B cell (primary cell): Measurements from ENCODE around the gene PPP2R2D. TPM values are rescaled to one million over a fixed set of nuclear protein-coding genes. Genes with fewer than 3 reads are reported as not detected.

ENCODE experiments used
- ATAC-seq: fragments of 200-7000 bp; cut with Tn5 transposase; one replicate; pipeline ENCODE4 v1.10.0; 2021; ENCODE audit warnings: low read depth, mild to moderate bottlenecking, moderate number of reproducible peaks, moderate library complexity
- CTCF ChIA-PET: fragments of 350-600 bp; sonication (Branson Sonifier 250); formaldehyde crosslinking; loops from one replicate; lab custom pipeline; 2021; ENCODE audit warnings: antibody characterized with exemption, inconsistent platforms; lab: Charles Lee
- POLR2A ChIA-PET: fragments of 350-600 bp; sonication (Branson Sonifier 250); formaldehyde crosslinking; loops from one replicate; lab custom pipeline; 2021; ENCODE audit warnings: antibody characterized with exemption; lab: Charles Lee
- DNase-seq: peaks from one replicate; pipeline ENCODE4 v3.0.0; 2013
- H2AFZ ChIP-seq: 2 replicates; pipeline ENCODE4 v1.6.1; 2012; ENCODE audit warnings: mild to moderate bottlenecking, low read depth, low read length; ENCODE audit not compliant: insufficient read depth, poor library complexity, severe bottlenecking
- H3K27ac ChIP-seq, 2 donors: 1 replicate in 1 of 2; 2 replicates in 1 of 2; pipeline ENCODE4 v1.5.1; 2012 to 2013; ENCODE audit warnings: low read length in 2 of 2, mild to moderate bottlenecking in 2 of 2, moderate library complexity in 1 of 2
- H3K27me3 ChIP-seq, 4 experiments: fragments of 200-600 bp in 1 of 4; sonication (generic) in 1 of 4; replicated peaks in 1 of 4; 1 replicate in 2 of 4; 2 replicates in 2 of 4; pipeline versions ENCODE4 v1.6.1 to v1.7.0; 2013 to 2016; ENCODE audit warnings: low read length in 3 of 4, mild to moderate bottlenecking in 2 of 4, mixed read lengths in 1 of 4, moderate library complexity in 1 of 4; ENCODE audit not compliant: insufficient read depth in 4 of 4, control insufficient read depth in 3 of 4; ENCODE audit errors: control extremely low read depth in 1 of 4
- H3K36me3 ChIP-seq, 2 experiments: replicated peaks in 1 of 2; 1 replicate in 1 of 2; 2 replicates in 1 of 2; pipeline versions ENCODE4 v1.6.1 to v1.7.1; 2013; ENCODE audit warnings: low read length in 1 of 2; ENCODE audit not compliant: insufficient read depth in 2 of 2, control insufficient read depth in 1 of 2; ENCODE audit errors: control extremely low read depth in 1 of 2, extremely low read depth in 1 of 2
- H3K4me1 ChIP-seq, 2 donors: fragments of 200-600 bp in 1 of 2; sonication (generic) in 1 of 2; 1 replicate in 1 of 2; 2 replicates in 1 of 2; pipeline versions ENCODE4 v1.5.1 to v1.6.1; 2013 to 2017; ENCODE audit warnings: low read length in 2 of 2; ENCODE audit not compliant: control insufficient read depth in 2 of 2, insufficient read depth in 2 of 2
- H3K4me2 ChIP-seq: replicated peaks from 2 replicates; pipeline ENCODE3; 2012; ENCODE audit warnings: mild to moderate bottlenecking, low read depth, low read length; ENCODE audit not compliant: poor library complexity, severe bottlenecking
- H3K4me3 ChIP-seq, 5 experiments: fragments of 200-600 bp in 1 of 5; sonication (generic) in 1 of 5; 1 replicate in 3 of 5; 2 replicates in 2 of 5; pipeline versions ENCODE4 v1.5.1 to v1.7.0; 2011 to 2016; ENCODE audit warnings: low read length in 4 of 5, mild to moderate bottlenecking in 4 of 5, low read depth in 2 of 5, control low read depth in 1 of 5, moderate library complexity in 1 of 5; ENCODE audit not compliant: insufficient read depth in 1 of 5; ENCODE audit errors: control extremely low read depth in 1 of 5, extremely low read depth in 1 of 5
- H3K79me2 ChIP-seq: fragments of 200-600 bp; sonication (generic); one replicate; pipeline ENCODE4 v1.6.0; 2016; ENCODE audit warnings: low read length; ENCODE audit not compliant: control insufficient read depth, insufficient read depth
- H3K9ac ChIP-seq: fragments of 200-600 bp; sonication (generic); 2 replicates; pipeline ENCODE4 v1.6.1; 2017; ENCODE audit warnings: mild to moderate bottlenecking, low read length, moderate library complexity
- H3K9me3 ChIP-seq, 3 donors: one replicate each; pipeline versions ENCODE4 v1.6.1 to v1.7.1; 2013; ENCODE audit warnings: low read length in 2 of 3; ENCODE audit not compliant: control insufficient read depth in 2 of 3, insufficient read depth in 1 of 3; ENCODE audit errors: control extremely low read depth in 1 of 3
- H4K20me1 ChIP-seq: 2 replicates; pipeline ENCODE4 v1.6.0; 2012; ENCODE audit warnings: mild to moderate bottlenecking, low read length; ENCODE audit not compliant: insufficient read depth, control insufficient read depth, poor library complexity, severe bottlenecking
- H3K27ac Mint-ChIP-seq: one replicate; pipeline ENCODE4 v1.8.0; 2021; ENCODE audit warnings: mixed read lengths
- H3K27me3 Mint-ChIP-seq: one replicate; pipeline ENCODE4 v1.8.0; 2021; ENCODE audit warnings: mixed read lengths
- H3K4me1 Mint-ChIP-seq: one replicate; pipeline ENCODE4 v1.8.0; 2021; ENCODE audit warnings: mixed read lengths
- H3K4me3 Mint-ChIP-seq: one replicate; pipeline ENCODE4 v1.8.0; 2021; ENCODE audit warnings: mixed read lengths
- H3K9me3 Mint-ChIP-seq: one replicate; pipeline ENCODE4 v1.8.0; 2022; ENCODE audit warnings: mixed read lengths; ENCODE audit not compliant: insufficient read depth
- CTCF ChIP-seq: fragments of 200-600 bp; IDR thresholded peaks from one replicate; pipeline ENCODE4 v1.8.0; 2022; ENCODE audit warnings: antibody characterized with exemption, mild to moderate bottlenecking
- EZH2 ChIP-seq: IDR thresholded peaks from 2 replicates; pipeline ENCODE4 v1.6.1; 2012; ENCODE audit warnings: borderline replicate concordance, low read depth, mild to moderate bottlenecking, moderate library complexity, low read length; ENCODE audit not compliant: insufficient read depth, poor library complexity, severe bottlenecking
- WGBS: methylation state at CpG from one replicate; pipeline ENCODE4 v1.1.5; 2013; ENCODE audit warnings: missing lambda C conversion rate; ENCODE audit not compliant: insufficient coverage; 5-methylcytosine and 5-hydroxymethylcytosine counted together
- intact Hi-C: fragments of 100-400 bp; cut with micrococcal nuclease; formaldehyde crosslinking; loops from one replicate; pipeline ENCODE4 v1.10.0; 2022
- polyA plus RNA-seq: library from polyadenylated mRNA; depleted of rRNA; stranded (reverse); fragments of >200 nt; gene quantifications from 2 replicates; pipeline ENCODE4 v1.2.3, GENCODE V29; 2012
- total RNA-seq, 2 donors: library from RNA; stranded (reverse); fragments of 120-200 nt in 1 of 2; gene quantifications; 1 replicate in 1 of 2; 2 replicates in 1 of 2; pipeline versions ENCODE4 v1.2.3 to v1.2.4, GENCODE V29; 2013 to 2022

Gene PPP2R2D
- total and polyA plus RNA-seq, 2 donors (not counting 1 experiment from before 2014, with no cell fraction given), result 25.8 to 45.6 TPM

GRCh38 chr10:131982185-131982756 lies 81.5 kb downstream of the PPP2R2D start:
- Histone ChIP-seq H3K4me3 (peak overlapping the region in 4 of 5 experiments; percentile 44 to 74 (median 60)), H3K4me2 (peak overlapping the region; percentile 91), H3K4me1 (peaks cover 11 to 17% of the 10 kb centered on the region in 2 donors), H3K27ac (no peak overlapping the region), H3K27me3 (peaks cover 0 to 13% (median 0%) of the 10 kb centered on the region in 4 experiments), H3K9ac (peak overlapping the region; percentile 74), H2AFZ (peak overlapping the region; percentile 93), H4K20me1 (peaks cover 19% of the 10 kb centered on the region), H3K36me3 (no peaks in the 10 kb centered on the region), H3K79me2 (peaks cover 1% of the 10 kb centered on the region), H3K9me3 (no peaks in the 10 kb centered on the region)
- CTCF ChIA-PET, result no interaction called here
- intact Hi-C loops, result loop anchor here (5.0 kb wide), 1 partner anchor 325 kb away; the partner anchor contains the start of gene STK32C
- H3K27ac Mint-ChIP-seq, result no peak overlapping the region
- peak; percentile 5 for ATAC-seq
- no peaks in the 10 kb centered on the region for H3K9me3 Mint-ChIP-seq
- POLR2A ChIA-PET, result no interaction called here
- H3K27me3 Mint-ChIP-seq, result peaks cover 4% of the 10 kb centered on the region
- TF ChIP-seq EZH2, result no peak
- no peak for TF ChIP-seq CTCF
- H3K4me3 Mint-ChIP-seq, result peak overlapping the region; percentile 86
- WGBS, result 3% methylated on average over 83 of the region's 83 CpGs
- DNase-seq, result no peak
- peaks cover 17% of the 10 kb centered on the region for H3K4me1 Mint-ChIP-seq

DNA sequence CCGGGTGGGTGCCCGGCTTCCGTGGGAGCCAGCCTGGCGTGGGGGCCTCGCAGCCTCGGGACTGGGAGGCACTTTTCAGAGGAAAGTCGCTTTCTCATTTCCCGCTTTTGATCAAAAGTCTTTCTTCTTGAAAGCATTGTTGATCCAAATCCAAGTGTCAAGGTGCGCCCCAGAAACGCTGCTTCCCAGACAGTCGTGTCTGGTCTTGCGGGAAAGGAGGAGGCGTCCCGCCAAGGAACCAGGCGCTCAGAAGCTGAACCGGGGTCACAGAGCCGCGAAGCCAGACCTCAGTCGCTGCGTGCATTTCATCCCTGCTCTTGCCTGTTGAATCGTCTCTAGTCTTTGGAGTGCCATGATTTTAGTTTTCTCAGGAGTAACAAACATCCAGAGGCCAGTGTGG lies 82.0 kb downstream of the PPP2R2D start:
- Mint-ChIP-seq H3K9me3 (no peaks in the 10 kb centered on the region), H3K4me1 (peaks cover 17% of the 10 kb centered on the region), H3K27ac (peak overlapping the region; percentile 53), H3K4me3 (peak overlapping the region; percentile 78), H3K27me3 (peaks cover 4% of the 10 kb centered on the region)
- Histone ChIP-seq H3K27me3 (peaks cover 0 to 13% (median 0%) of the 10 kb centered on the region in 4 experiments), H3K4me1 (peaks cover 11 to 17% of the 10 kb centered on the region in 2 donors), H3K79me2 (no peaks in the 10 kb centered on the region), H3K9ac (peak overlapping the region; percentile 74), H3K27ac (no peak overlapping the region), H4K20me1 (peaks cover 19% of the 10 kb centered on the region), H3K36me3 (no peaks in the 10 kb centered on the region), H3K4me2 (peak overlapping the region; percentile 91), H3K9me3 (no peaks in the 10 kb centered on the region), H2AFZ (peak overlapping the region; percentile 93), H3K4me3 (peak overlapping the region in 3 of 5 experiments; percentile 54 to 74 (median 66))
- ChIA-PET POLR2A (no interaction called here), CTCF (no interaction called here)
- DNase-seq (no peak), ATAC-seq (no peak)
- TF ChIP-seq EZH2, result no peak
- TF ChIP-seq CTCF, result no peak
- 65% methylated on average over 21 of the region's 21 CpGs for WGBS
- intact Hi-C loops, result loop anchor here (5.0 kb wide), 1 partner anchor 325 kb away; the partner anchor contains the start of gene STK32C
